ENCODE results near the gene HNRNPH1.
"Not testable (repeated sequence)": the region's sequence is repeated elsewhere in the genome, so short reads cannot be mapped to it uniquely, and the experiment has no call there.

Gene HNRNPH1

GRCh38 chr5:179623003-179623905, at the start of gene HNRNPH1:
Gene HNRNPH1 (minus strand): TSS chr5:179623671. CDS start chr5:179623133, 538 bp downstream.
- peaks cover 42% of the 10 kb centered on the region for H3K36me3 ChIP-seq
- H3K4me3 ChIP-seq, result peak within 1 kb of the TSS; percentile 95
- peaks cover 51% of the 10 kb centered on the region for H4K20me1 ChIP-seq
- peak within 1 kb of the TSS; percentile 100 for H3K9ac ChIP-seq
- peaks cover 51% of the 10 kb centered on the region for H3K4me1 ChIP-seq
- H3K4me2 ChIP-seq, result peak within 1 kb of the TSS; percentile 96
- H3K27ac ChIP-seq, result peak within 1 kb of the TSS; percentile 100
- TF ChIP-seq Cebpa-rat (IDR thresholded peaks at IDR 0.05), result peak; percentile 66; the same call in 1 of the 2 replicates
- no peaks in the 10 kb centered on the region for H3K27me3 ChIP-seq
- no peaks in the 10 kb centered on the region for H3K9me3 ChIP-seq

GRCh38 chr5:179668391-179668790, 44.9 kb upstream of the HNRNPH1 start:
- Histone ChIP-seq H3K9ac (no peak overlapping the region; the same call in 1 of the 2 replicates), H3K4me1 (peaks cover 19% of the 10 kb centered on the region), H3K4me3 (no peak overlapping the region), H3K36me3 (peaks cover 39% of the 10 kb centered on the region), H3K4me2 (peak overlapping the region; percentile 65), H3K9me3 (no peaks in the 10 kb centered on the region), H3K27ac (no peak overlapping the region), H4K20me1 (no peaks in the 10 kb centered on the region), H3K27me3 (no peaks in the 10 kb centered on the region)
- no peak for TF ChIP-seq Cebpa-rat (IDR thresholded peaks at IDR 0.05)

GRCh38 chr5:179661647-179662046, 38.2 kb upstream of the HNRNPH1 start:
- H3K4me3 ChIP-seq, H3K27me3 ChIP-seq, H4K20me1 ChIP-seq, H3K9ac ChIP-seq, H3K4me2 ChIP-seq, H3K27ac ChIP-seq, H3K9me3 ChIP-seq: not testable (repeated sequence)
- Histone ChIP-seq H3K4me1 (peaks cover 15% of the 10 kb centered on the region), H3K36me3 (peaks cover 44% of the 10 kb centered on the region)

GRCh38 chr5:179658179-179658856, 34.8 kb upstream of the HNRNPH1 start:
- H3K9me3 ChIP-seq, H3K27me3 ChIP-seq, H4K20me1 ChIP-seq, H3K27ac ChIP-seq: not testable (repeated sequence)
- Histone ChIP-seq H3K4me3 (peak overlapping the region; percentile 65), H3K4me2 (peak overlapping the region; percentile 70), H3K9ac (peak overlapping the region; percentile 49; the same call in 1 of the 2 replicates), H3K4me1 (peaks cover 15% of the 10 kb centered on the region), H3K36me3 (peaks cover 12% of the 10 kb centered on the region)

GRCh38 chr5:179657302-179658178, 34.1 kb upstream of the HNRNPH1 start:
- not testable (repeated sequence) for H3K27me3 ChIP-seq, H3K9me3 ChIP-seq, H3K9ac ChIP-seq, H4K20me1 ChIP-seq, H3K36me3 ChIP-seq, H3K27ac ChIP-seq
- H3K4me2 ChIP-seq, result peak overlapping the region; percentile 49; the same call in 1 of the 2 replicates
- H3K4me3 ChIP-seq, result 0 out of 2 replicates have a peak overlapping the region, but pooled peaks have one; percentile 46
- peaks cover 15% of the 10 kb centered on the region for H3K4me1 ChIP-seq

GRCh38 chr5:179653135-179653534, 29.7 kb upstream of the HNRNPH1 start:
- not testable (repeated sequence) for H3K4me3 ChIP-seq, H3K4me2 ChIP-seq, H3K27me3 ChIP-seq, H3K9ac ChIP-seq, H3K4me1 ChIP-seq, H3K27ac ChIP-seq, H3K36me3 ChIP-seq, H4K20me1 ChIP-seq, H3K9me3 ChIP-seq

- not testable (repeated sequence) for H3K4me2 ChIP-seq, H4K20me1 ChIP-seq, H3K9ac ChIP-seq, H3K4me3 ChIP-seq, H3K36me3 ChIP-seq, H3K27ac ChIP-seq, H3K27me3 ChIP-seq, H3K4me1 ChIP-seq, H3K9me3 ChIP-seq
These were observed 26.8 kb upstream of the HNRNPH1 start for GRCh38 chr5:179650245-179650644.

- H3K27me3 ChIP-seq, H3K4me1 ChIP-seq, H3K9me3 ChIP-seq, H4K20me1 ChIP-seq, H3K9ac ChIP-seq, H3K36me3 ChIP-seq, H3K27ac ChIP-seq, H3K4me2 ChIP-seq, H3K4me3 ChIP-seq: not testable (repeated sequence)
These were observed 25.8 kb upstream of the HNRNPH1 start for GRCh38 chr5:179649166-179649703.

- Histone ChIP-seq H4K20me1 (no peaks in the 10 kb centered on the region), H3K9me3 (peaks cover 7% of the 10 kb centered on the region), H3K4me3 (no peak overlapping the region), H3K9ac (no peak overlapping the region), H3K27me3 (no peaks in the 10 kb centered on the region), H3K4me1 (no peaks in the 10 kb centered on the region), H3K4me2 (no peak overlapping the region), H3K36me3 (no peaks in the 10 kb centered on the region), H3K27ac (no peak overlapping the region)
- no peak for TF ChIP-seq Cebpa-rat (IDR thresholded peaks at IDR 0.05)
These were observed 24.9 kb upstream of the HNRNPH1 start for GRCh38 chr5:179648410-179648809.

GRCh38 chr5:179644766-179645165, 21.3 kb upstream of the HNRNPH1 start:
- H4K20me1 ChIP-seq, H3K4me3 ChIP-seq, H3K4me2 ChIP-seq, H3K36me3 ChIP-seq, H3K4me1 ChIP-seq, H3K9ac ChIP-seq, H3K9me3 ChIP-seq, H3K27me3 ChIP-seq, H3K27ac ChIP-seq: not testable (repeated sequence)

GRCh38 chr5:179643141-179643920, 19.9 kb upstream of the HNRNPH1 start:
- H3K4me1 ChIP-seq, result peaks cover 13% of the 10 kb centered on the region

GRCh38 chr5:179642626-179643025, 19.2 kb upstream of the HNRNPH1 start:
- H3K9ac ChIP-seq, H3K27ac ChIP-seq, H3K4me2 ChIP-seq, H3K27me3 ChIP-seq, H4K20me1 ChIP-seq, H3K9me3 ChIP-seq, H3K4me3 ChIP-seq, H3K36me3 ChIP-seq: not testable (repeated sequence)
- peaks cover 17% of the 10 kb centered on the region for H3K4me1 ChIP-seq

More at GRCh38 chr5:179643141-179643920, 19.9 kb upstream of the HNRNPH1 start:
- not testable (repeated sequence) for H3K27me3 ChIP-seq, H3K9me3 ChIP-seq, H3K9ac ChIP-seq, H3K4me3 ChIP-seq, H3K27ac ChIP-seq, H3K36me3 ChIP-seq, H3K4me2 ChIP-seq, H4K20me1 ChIP-seq

- peaks cover 17% of the 10 kb centered on the region for H3K4me1 ChIP-seq
- not testable (repeated sequence) for H3K27ac ChIP-seq, H3K4me3 ChIP-seq, H3K27me3 ChIP-seq, H3K9ac ChIP-seq, H3K4me2 ChIP-seq, H3K9me3 ChIP-seq, H3K36me3 ChIP-seq, H4K20me1 ChIP-seq
These were observed 18.3 kb upstream of the HNRNPH1 start for GRCh38 chr5:179641745-179642144.
